Tibial nerve (tissue), 4 donors: ENCODE results near the gene ABHD12. TPM values are rescaled to one million over a fixed set of nuclear protein-coding genes. Genes with fewer than 3 reads are reported as not detected.

ENCODE experiments used
- DNase-seq, 2 donors: peaks; one replicate each; pipeline ENCODE4 v3.0.0-alpha.2; 2019; ENCODE audit warnings: low spot score in 2 of 2
- H3K27ac ChIP-seq, 4 donors: fragments of 200-600 bp; sonication (generic) in 3 of 4; one replicate each; pipeline ENCODE4 v1.5.1; 2017 to 2019; ENCODE audit warnings: mild to moderate bottlenecking in 1 of 4
- H3K27me3 ChIP-seq, 2 donors: fragments of 200-600 bp; sonication (generic) in 1 of 2; one replicate each; pipeline versions ENCODE4 v1.5.1 to v1.6.0; 2017 to 2019
- H3K36me3 ChIP-seq, 3 donors: fragments of 200-600 bp; sonication (generic); one replicate each; pipeline ENCODE4 v1.5.1; 2018 to 2019
- H3K4me1 ChIP-seq, 4 donors: fragments of 200-600 bp; sonication (generic) in 3 of 4; one replicate each; pipeline ENCODE4 v1.5.1; 2017 to 2019
- H3K4me3 ChIP-seq, 4 donors: fragments of 200-600 bp; sonication (generic) in 3 of 4; one replicate each; pipeline ENCODE4 v1.5.1; 2017 to 2019; ENCODE audit warnings: mild to moderate bottlenecking in 1 of 4, moderate library complexity in 1 of 4
- H3K9me3 ChIP-seq, 4 donors: fragments of 200-600 bp; sonication (generic) in 3 of 4; one replicate each; pipeline ENCODE4 v1.5.1; 2017 to 2019
- EP300 ChIP-seq, 2 donors: sonication (generic); formaldehyde crosslinking; IDR thresholded peaks; one replicate each; pipeline ENCODE4 v1.6.1; 2017; ENCODE audit warnings: antibody characterized with exemption in 2 of 2, mild to moderate bottlenecking in 1 of 2
- POLR2A ChIP-seq, 2 donors: fragments of 450-650 bp; IDR thresholded peaks; one replicate each; pipeline ENCODE4 v1.6.1; 2017; ENCODE audit warnings: antibody characterized with exemption in 2 of 2, mild to moderate bottlenecking in 2 of 2, moderate library complexity in 2 of 2
- WGBS, 2 donors: methylation state at CpG; one replicate each; pipeline ENCODE4 v1.1.5; 2018; 5-methylcytosine and 5-hydroxymethylcytosine counted together
- total RNA-seq, 4 donors: library from RNA; depleted of rRNA; stranded (reverse); fragments of >200 nt; gene quantifications; one replicate each; pipeline ENCODE4 v1.1.0, GENCODE V29; 2016
- TF ChIP-seq, protein P1 (sequence below), 5 experiments: fragments of 200-600 bp in 3 of 5; fragments of 450-650 bp in 2 of 5; sonication (generic) in 3 of 5; IDR thresholded peaks; one replicate each; pipeline ENCODE4 v1.5.1; 2016 to 2019; ENCODE audit warnings: antibody characterized with exemption in 5 of 5, mild to moderate bottlenecking in 3 of 5, moderate library complexity in 2 of 5

The ABHD12 gene
- total RNA-seq, 4 donors from 2014 or later: 67.2 to 116 (median 105) TPM

DNA sequence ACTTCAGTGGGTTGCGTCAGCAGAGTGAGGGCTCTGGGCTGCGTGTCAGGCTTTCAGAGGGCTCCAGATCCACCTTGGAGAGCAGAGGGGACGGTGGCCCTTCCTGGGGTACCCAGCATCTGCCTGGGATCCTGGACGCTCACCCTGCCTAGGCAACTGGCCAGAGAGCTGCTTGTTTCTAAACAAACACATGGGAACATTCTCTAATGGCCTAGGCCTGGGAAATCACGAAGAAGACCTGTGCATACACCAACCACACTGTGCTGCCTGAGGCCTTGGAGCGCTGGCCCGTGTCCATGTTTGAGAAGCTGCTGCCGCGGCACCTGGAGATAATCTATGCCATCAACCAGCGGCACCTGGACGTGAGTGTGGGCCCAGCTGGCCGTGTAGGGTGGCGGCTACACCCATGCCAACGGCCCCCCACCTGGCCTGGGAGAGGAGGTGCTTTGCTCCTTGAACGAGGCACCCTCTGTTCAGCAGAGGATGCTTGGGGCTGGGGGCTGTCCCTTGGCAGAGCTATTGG is 110.5 kb downstream of the ABHD12 start:
- Histone ChIP-seq H3K36me3 (peaks cover 8 to 99% (median 19%) of the 10 kb centered on the region in 3 donors), H3K4me1 (no peaks in the 10 kb centered on the region), H3K27ac (no peak overlapping the region), H3K9me3 (no peaks in the 10 kb centered on the region), H3K27me3 (no peaks in the 10 kb centered on the region), H3K4me3 (no peak overlapping the region)
- WGBS, 2 donors: 89 to 91% methylated on average over 8 of the region's 15 CpGs
- DNase-seq: peak in 1 of 2 donors; percentile 9
- TF ChIP-seq POLR2A (IDR thresholded peaks at IDR 0.05): no peak
- TF ChIP-seq, protein P1, sequence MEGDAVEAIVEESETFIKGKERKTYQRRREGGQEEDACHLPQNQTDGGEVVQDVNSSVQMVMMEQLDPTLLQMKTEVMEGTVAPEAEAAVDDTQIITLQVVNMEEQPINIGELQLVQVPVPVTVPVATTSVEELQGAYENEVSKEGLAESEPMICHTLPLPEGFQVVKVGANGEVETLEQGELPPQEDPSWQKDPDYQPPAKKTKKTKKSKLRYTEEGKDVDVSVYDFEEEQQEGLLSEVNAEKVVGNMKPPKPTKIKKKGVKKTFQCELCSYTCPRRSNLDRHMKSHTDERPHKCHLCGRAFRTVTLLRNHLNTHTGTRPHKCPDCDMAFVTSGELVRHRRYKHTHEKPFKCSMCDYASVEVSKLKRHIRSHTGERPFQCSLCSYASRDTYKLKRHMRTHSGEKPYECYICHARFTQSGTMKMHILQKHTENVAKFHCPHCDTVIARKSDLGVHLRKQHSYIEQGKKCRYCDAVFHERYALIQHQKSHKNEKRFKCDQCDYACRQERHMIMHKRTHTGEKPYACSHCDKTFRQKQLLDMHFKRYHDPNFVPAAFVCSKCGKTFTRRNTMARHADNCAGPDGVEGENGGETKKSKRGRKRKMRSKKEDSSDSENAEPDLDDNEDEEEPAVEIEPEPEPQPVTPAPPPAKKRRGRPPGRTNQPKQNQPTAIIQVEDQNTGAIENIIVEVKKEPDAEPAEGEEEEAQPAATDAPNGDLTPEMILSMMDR (IDR thresholded peaks at IDR 0.05): no peak
- no peak for TF ChIP-seq EP300 (IDR thresholded peaks at IDR 0.05)

DNA sequence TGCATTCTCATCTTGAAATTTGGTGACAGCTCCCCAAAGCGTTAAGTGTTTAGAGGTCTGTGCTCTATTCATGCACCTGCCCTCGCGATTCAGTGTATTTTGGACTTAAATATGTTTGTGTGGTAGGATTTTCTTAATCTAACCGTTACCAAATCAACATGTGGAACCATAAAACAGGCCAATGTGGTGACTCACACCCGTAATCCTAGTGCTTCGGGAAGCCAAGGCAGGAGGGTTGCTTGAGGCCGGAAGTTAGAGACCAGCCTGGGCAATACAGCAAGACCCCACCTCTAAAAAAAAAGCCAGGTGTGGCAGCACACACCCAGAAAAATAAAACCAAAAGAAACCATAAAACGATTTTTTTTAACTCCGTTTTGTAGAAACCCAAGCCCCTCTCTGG is 111.2 kb downstream of the ABHD12 start:
- 90 to 92% methylated on average over 9 of the region's 9 CpGs for WGBS, 2 donors
- H3K27me3 ChIP-seq: no peaks in the 10 kb centered on the region
- TF ChIP-seq POLR2A (IDR thresholded peaks at IDR 0.05): no peak
- TF ChIP-seq EP300 (IDR thresholded peaks at IDR 0.05): no peak
- TF ChIP-seq, protein P1 (IDR thresholded peaks at IDR 0.05): no peak
- H3K4me1 ChIP-seq: no peaks in the 10 kb centered on the region
- H3K36me3 ChIP-seq: peaks cover 8 to 99% (median 20%) of the 10 kb centered on the region in 3 donors
- no peak overlapping the region for H3K4me3 ChIP-seq
- no peak for DNase-seq
- H3K9me3 ChIP-seq: no peaks in the 10 kb centered on the region
- H3K27ac ChIP-seq: no peak overlapping the region

DNA sequence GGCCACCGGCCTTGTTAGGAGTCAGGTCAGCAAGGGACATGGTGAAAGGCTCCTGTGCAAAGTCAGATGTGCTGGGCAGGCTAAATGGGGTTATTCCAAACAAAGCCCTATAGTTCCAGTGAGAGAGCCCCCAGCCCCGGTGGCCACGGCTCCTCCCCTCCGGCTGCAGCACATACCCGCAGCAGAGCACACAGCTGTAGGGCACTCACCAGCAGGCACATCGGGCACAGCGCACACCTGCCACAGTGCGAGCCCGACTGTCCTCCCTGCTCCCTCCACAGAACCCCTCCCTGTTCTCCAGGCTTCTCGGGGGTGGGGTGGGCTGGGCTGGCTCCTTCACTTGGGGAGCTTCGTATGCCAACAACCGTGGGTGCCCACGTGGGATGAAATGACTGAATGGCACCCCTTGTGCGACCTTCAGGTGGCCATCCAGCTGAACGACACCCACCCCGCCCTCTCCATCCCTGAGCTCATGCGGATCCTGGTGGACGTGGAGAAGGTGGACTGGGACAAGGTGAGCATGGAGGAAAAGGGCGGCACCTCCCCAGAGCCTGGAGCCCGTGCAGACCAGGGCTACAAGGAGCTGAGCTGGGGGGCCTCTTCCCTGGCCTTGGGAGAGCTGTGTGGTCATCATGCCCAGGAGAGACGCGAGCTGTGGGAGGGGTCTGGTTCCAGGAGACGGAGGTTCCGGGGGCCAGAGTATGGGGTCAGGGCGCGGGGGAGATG is 111.8 kb downstream of the ABHD12 start:
- Histone ChIP-seq H3K36me3 (peaks cover 8 to 99% (median 19%) of the 10 kb centered on the region in 3 donors), H3K4me1 (no peaks in the 10 kb centered on the region), H3K4me3 (no peak overlapping the region), H3K27ac (no peak overlapping the region), H3K9me3 (no peaks in the 10 kb centered on the region), H3K27me3 (no peaks in the 10 kb centered on the region)
- DNase-seq: peak in 1 of 2 donors; percentile 7
- WGBS, 2 donors: 88 to 91% methylated on average over 25 of the region's 26 CpGs
- TF ChIP-seq POLR2A (IDR thresholded peaks at IDR 0.05) (no peak), EP300 (IDR thresholded peaks at IDR 0.05) (no peak)
- TF ChIP-seq, protein P1 (IDR thresholded peaks at IDR 0.05): no peak

DNA sequence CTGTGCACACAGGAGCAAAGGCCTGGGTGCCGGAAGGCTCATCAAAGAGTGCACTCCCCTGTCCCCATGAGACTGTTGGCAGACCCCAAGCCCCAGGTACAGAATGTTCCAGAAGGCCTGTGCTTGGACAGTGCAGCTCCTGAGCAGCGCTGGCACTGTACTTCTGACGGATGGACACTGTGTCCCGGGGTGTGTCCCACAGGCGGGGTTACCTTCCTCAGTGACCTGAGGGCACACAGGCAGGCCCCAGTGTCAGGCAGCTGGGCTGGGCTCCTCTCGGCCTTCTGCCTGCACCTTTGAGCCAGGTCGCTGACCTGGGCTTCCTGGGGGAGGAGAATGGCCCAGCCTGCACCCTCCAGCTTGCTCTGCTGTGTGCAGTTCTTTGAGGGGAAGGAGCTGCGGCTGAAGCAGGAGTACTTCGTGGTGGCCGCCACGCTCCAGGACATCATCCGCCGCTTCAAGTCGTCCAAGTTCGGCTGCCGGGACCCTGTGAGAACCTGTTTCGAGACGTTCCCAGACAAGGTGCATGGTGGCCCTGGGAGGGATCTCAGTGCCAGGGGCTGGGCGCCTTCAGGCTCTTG is 112.6 kb downstream of the ABHD12 start:
- H3K36me3 ChIP-seq: peaks cover 8 to 99% (median 19%) of the 10 kb centered on the region in 3 donors
- no peak for TF ChIP-seq EP300 (IDR thresholded peaks at IDR 0.05)
- TF ChIP-seq, protein P1 (IDR thresholded peaks at IDR 0.05): no peak
- TF ChIP-seq POLR2A (IDR thresholded peaks at IDR 0.05): no peak
- no peaks in the 10 kb centered on the region for H3K9me3 ChIP-seq
- no peak overlapping the region for H3K27ac ChIP-seq
- 94 to 95% methylated on average over 19 of the region's 19 CpGs for WGBS, 2 donors
- H3K27me3 ChIP-seq: no peaks in the 10 kb centered on the region
- H3K4me3 ChIP-seq: no peak overlapping the region
- peak in 1 of 2 donors; percentile 1 for DNase-seq
- H3K4me1 ChIP-seq: no peaks in the 10 kb centered on the region
